ENCODE measurements around the gene RBM28.

The RBM28 gene

DNA sequence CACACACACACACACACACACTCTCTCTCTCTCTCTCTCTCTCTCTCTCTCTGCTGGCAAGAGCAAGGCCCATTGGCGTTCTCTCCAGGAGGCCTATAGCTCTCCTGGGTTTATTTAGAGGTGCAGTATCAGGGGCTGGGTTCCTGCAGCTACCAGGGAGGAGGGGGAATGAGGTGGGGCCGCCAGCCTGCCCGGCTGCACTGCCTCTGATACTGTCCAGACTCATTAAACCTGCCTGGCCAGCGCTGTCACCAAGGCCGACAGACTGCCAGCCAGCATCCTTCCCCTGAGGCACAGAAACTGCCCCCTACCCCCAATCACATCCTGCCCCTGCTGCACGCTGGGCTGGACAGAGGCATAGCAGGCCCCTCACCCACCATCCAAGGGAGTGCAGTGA, 13.5 kb upstream of the RBM28 start:
- no peaks in the 10 kb centered on the region for H3K9me3 ChIP-seq (ENCODE audit: control insufficient read depth, insufficient read depth, low read length)
- no peak overlapping the region for H3K27ac ChIP-seq (ENCODE audit: low read depth, low read length)
- no peaks in the 10 kb centered on the region for H3K36me3 ChIP-seq (ENCODE audit: control insufficient read depth, insufficient read depth, low read length)
- H3K27me3 ChIP-seq (ENCODE audit: control insufficient read depth, insufficient read depth, low read length) = peaks cover 81% of the 10 kb centered on the region
- no peak overlapping the region for H3K4me3 ChIP-seq (ENCODE audit: low read depth, low read length)
- no peak overlapping the region for H3K9ac ChIP-seq (ENCODE audit: low read depth, low read length)
- H3K4me1 ChIP-seq (ENCODE audit: control insufficient read depth, insufficient read depth, low read length) = peaks cover 9% of the 10 kb centered on the region; the same call in 1 of the 2 replicates

DNA sequence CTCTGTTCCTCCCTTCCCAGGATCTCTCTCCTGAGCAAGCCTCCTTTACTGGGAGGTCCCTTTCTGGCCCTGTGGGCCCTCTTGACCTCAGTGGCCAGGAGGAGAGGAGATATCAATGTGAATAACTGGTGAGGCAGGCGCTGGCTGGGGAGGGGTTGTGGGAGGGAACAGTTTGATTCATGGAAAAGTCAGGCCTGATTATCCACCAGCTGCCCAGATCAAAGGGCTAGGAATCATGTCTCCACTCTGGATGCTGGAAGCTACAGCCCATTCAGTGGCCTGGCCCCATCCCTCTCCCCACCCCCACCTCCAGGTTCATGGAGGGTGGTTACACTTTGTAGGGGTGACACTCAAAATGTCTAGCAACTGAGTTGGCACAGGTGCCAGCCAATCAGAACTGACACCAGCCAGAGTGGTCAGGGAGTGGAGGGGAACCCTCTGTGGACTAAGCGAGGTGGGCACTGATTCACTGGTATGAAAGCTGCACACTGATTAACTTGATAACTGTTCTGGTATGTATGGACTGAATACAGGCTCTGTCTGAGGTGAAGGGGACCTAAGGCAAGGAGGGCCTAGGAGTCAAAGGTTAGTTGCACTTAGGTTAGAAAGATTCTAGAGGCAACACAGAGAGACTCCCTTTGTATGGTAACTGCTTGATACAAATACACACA, 13.0 kb upstream of the RBM28 start:
- no peaks in the 10 kb centered on the region for H3K9me3 ChIP-seq (ENCODE audit: control insufficient read depth, insufficient read depth, low read length)
- no peak overlapping the region for H3K9ac ChIP-seq (ENCODE audit: low read depth, low read length)
- no peaks in the 10 kb centered on the region for H3K36me3 ChIP-seq (ENCODE audit: control insufficient read depth, insufficient read depth, low read length)
- no peak overlapping the region for H3K27ac ChIP-seq (ENCODE audit: low read depth, low read length)
- H3K27me3 ChIP-seq (ENCODE audit: control insufficient read depth, insufficient read depth, low read length) = peaks cover 81% of the 10 kb centered on the region
- H3K4me3 ChIP-seq (ENCODE audit: low read depth, low read length) = no peak overlapping the region
- H3K4me1 ChIP-seq (ENCODE audit: control insufficient read depth, insufficient read depth, low read length) = peaks cover 4% of the 10 kb centered on the region; the same call in 1 of the 2 replicates

DNA sequence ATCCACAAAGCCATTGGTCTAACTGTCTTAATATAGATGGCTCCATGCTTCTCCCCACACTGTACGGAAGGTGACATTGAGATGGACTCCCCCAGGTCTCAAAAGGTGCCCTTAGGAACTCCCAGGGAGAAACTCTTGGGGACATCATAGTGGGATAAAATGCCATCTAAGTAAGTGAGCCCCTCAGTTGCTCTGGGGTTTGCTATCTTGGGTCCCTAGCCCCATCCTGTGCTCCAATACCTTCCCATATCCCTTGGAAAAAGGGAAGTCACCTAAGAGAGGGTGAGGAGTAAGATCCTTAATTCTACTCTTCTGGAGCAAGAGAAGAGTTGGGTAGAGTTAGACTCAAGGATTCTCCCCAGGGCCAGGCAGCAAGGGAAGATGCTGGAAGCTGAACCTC, 9.9 kb upstream of the RBM28 start:
- Histone ChIP-seq H3K9me3 (ENCODE audit: control insufficient read depth, insufficient read depth, low read length) (no peaks in the 10 kb centered on the region), H3K27me3 (ENCODE audit: control insufficient read depth, insufficient read depth, low read length) (peaks cover 81% of the 10 kb centered on the region), H3K27ac (ENCODE audit: low read depth, low read length) (no peak overlapping the region), H3K4me1 (ENCODE audit: control insufficient read depth, insufficient read depth, low read length) (no peaks in the 10 kb centered on the region), H3K4me3 (ENCODE audit: low read depth, low read length) (no peak overlapping the region), H3K9ac (ENCODE audit: low read depth, low read length) (no peak overlapping the region), H3K36me3 (ENCODE audit: control insufficient read depth, insufficient read depth, low read length) (no peaks in the 10 kb centered on the region)

DNA sequence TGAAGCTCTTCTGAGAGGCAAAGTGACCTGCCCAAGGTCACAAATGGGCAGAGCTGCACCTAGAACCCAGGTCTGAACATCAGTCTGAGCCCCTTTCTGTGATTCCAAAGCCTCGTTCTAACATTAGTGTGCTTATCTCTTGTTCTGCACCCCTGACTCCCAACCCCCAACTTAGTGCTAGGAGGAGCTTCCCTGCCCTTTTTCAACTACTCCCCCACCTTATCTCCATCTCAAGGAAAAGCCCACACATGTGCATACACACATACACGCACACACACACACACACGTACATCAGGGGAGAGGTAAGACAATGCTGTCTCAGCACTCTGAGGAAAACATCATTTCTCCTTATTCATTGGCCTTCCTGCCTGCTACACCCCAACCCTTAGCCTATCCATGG, 9.5 kb upstream of the RBM28 start:
- Histone ChIP-seq H3K9ac (ENCODE audit: low read depth, low read length) (no peak overlapping the region), H3K9me3 (ENCODE audit: control insufficient read depth, insufficient read depth, low read length) (no peaks in the 10 kb centered on the region), H3K27ac (ENCODE audit: low read depth, low read length) (no peak overlapping the region), H3K27me3 (ENCODE audit: control insufficient read depth, insufficient read depth, low read length) (peaks cover 81% of the 10 kb centered on the region), H3K4me3 (ENCODE audit: low read depth, low read length) (no peak overlapping the region), H3K36me3 (ENCODE audit: control insufficient read depth, insufficient read depth, low read length) (no peaks in the 10 kb centered on the region), H3K4me1 (ENCODE audit: control insufficient read depth, insufficient read depth, low read length) (no peaks in the 10 kb centered on the region)

DNA sequence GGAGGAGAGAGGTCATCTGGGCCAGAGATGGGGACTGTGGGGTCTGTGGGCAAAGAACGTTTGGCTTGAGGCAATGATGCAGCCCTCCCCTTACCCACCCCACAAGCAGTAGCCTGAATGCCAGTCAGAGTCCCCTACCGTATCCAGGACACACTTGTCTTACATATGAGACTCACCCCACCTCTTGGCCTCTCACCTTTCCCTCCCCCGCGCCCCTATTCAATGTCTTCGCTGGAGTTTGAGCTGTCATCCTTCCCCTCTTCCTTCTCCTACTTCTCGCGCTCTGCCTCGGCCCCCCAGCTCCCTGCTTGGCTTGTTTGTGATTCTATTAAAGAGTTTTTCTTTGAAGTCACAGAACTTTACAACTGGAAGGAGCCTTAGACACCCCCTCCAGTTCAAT, 8.9 kb upstream of the RBM28 start:
- H3K27me3 ChIP-seq (ENCODE audit: control insufficient read depth, insufficient read depth, low read length) = peaks cover 81% of the 10 kb centered on the region
- H3K9me3 ChIP-seq (ENCODE audit: control insufficient read depth, insufficient read depth, low read length) = no peaks in the 10 kb centered on the region
- H3K9ac ChIP-seq (ENCODE audit: low read depth, low read length) = no peak overlapping the region
- H3K4me1 ChIP-seq (ENCODE audit: control insufficient read depth, insufficient read depth, low read length) = no peaks in the 10 kb centered on the region
- H3K36me3 ChIP-seq (ENCODE audit: control insufficient read depth, insufficient read depth, low read length) = no peaks in the 10 kb centered on the region
- H3K4me3 ChIP-seq (ENCODE audit: low read depth, low read length) = no peak overlapping the region
- no peak overlapping the region for H3K27ac ChIP-seq (ENCODE audit: low read depth, low read length)

DNA sequence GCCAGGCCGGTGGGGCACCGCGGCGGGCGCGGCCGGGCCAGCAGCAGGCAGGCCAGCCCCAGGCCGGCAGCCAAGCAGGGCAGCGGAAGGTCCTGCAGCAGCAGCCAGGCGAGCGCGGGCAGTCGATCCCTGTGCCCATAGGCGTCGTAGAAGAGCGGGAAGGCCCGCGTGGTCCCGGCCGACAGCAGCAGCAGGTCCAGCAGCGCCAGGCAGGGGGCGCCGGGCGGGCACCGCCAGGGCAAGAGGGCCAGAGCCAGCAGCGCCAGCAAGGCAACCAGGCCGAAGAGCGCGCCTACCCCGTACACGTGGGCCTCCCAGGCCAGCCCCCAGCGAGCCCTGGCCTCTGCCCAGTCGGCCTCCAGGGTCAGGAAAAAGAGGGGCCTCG, 8.4 kb upstream of the RBM28 start:
- H3K4me1 ChIP-seq (ENCODE audit: control insufficient read depth, insufficient read depth, low read length) = no peaks in the 10 kb centered on the region
- H3K4me3 ChIP-seq (ENCODE audit: low read depth, low read length) = no peak overlapping the region
- H3K36me3 ChIP-seq (ENCODE audit: control insufficient read depth, insufficient read depth, low read length) = no peaks in the 10 kb centered on the region
- H3K27ac ChIP-seq (ENCODE audit: low read depth, low read length) = no peak overlapping the region
- H3K9ac ChIP-seq (ENCODE audit: low read depth, low read length) = no peak overlapping the region
- H3K27me3 ChIP-seq (ENCODE audit: control insufficient read depth, insufficient read depth, low read length) = peaks cover 80% of the 10 kb centered on the region
- H3K9me3 ChIP-seq (ENCODE audit: control insufficient read depth, insufficient read depth, low read length) = no peaks in the 10 kb centered on the region

DNA sequence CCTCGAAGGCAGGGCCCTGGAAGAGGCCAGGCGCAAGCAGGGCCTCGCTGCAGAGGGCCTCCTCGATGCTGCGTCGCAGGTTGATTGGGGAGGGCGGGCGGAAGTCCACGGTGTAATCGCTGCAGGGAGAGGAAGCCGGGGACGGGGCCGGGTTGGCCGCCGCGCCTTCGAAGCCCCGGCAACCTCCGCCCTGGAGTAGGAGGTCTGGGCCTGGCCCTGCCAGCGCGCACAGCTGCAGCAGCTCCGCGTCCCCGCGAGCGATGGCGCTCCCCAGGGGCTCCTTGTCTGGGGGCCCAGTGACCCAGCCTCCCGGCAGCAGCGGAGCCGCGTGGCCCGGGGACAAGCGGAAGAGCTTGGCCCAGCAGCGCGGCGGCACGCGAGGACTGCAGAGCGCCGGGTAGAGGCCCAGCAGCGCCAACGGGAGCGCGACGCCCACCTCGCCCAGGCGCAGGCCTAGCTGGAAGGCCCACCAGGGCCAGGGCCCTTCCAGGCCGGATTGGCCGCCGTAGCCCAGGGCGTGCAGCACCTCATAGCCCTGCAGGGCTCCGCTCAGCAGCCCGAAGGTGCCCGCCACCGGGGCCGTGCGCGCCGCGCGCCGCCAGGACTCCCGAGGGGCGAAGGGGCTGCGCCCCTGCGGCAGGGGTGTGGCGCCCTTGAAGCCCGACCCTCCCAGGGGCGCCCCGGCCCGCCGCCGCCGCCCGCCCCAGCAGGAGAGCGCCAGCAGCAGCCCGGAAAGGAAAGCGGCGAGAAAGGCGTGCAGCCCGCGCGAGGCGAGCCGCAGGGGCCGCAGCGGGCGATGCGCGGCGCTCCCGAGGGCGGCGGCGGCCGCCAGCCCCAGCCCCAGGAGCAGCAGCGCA, 7.8 kb upstream of the RBM28 start:
- H3K36me3 ChIP-seq (ENCODE audit: control insufficient read depth, insufficient read depth, low read length) = no peaks in the 10 kb centered on the region
- peaks cover 80% of the 10 kb centered on the region for H3K27me3 ChIP-seq (ENCODE audit: control insufficient read depth, insufficient read depth, low read length)
- no peak overlapping the region for H3K9ac ChIP-seq (ENCODE audit: low read depth, low read length)
- no peak overlapping the region for H3K4me3 ChIP-seq (ENCODE audit: low read depth, low read length)
- no peak overlapping the region for H3K27ac ChIP-seq (ENCODE audit: low read depth, low read length)
- H3K4me1 ChIP-seq (ENCODE audit: control insufficient read depth, insufficient read depth, low read length) = no peaks in the 10 kb centered on the region
- no peaks in the 10 kb centered on the region for H3K9me3 ChIP-seq (ENCODE audit: control insufficient read depth, insufficient read depth, low read length)

DNA sequence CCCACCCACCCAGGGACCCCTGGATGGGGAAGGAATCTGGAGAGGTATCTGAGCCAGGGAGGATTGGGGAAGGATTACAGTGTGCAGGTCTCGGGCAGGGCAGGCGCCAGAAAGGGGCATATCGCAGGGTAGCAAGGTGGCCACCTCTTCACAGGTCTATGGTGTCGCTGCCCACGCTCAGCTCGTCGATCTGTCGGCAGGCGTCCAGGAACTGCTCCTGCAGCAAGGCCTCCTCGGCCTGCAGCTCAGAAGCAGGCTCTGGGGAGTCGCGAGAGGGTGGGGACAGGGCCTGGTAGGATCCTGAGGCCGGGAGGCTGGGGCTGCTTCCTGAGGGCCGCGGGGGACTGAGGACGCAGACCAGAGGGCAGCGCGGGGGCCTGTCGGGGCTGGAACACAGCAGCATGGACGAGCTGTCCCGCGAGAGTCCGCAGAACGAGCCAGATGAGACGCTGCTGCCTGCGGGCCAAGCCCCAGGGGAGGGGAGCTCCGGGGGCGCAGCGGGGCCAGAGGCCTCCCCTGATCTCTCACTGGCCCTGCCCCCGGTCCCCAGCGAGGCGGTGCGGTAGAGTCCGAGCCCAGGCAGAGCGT, 7.1 kb upstream of the RBM28 start:
- no peak overlapping the region for H3K9ac ChIP-seq (ENCODE audit: low read depth, low read length)
- H3K27me3 ChIP-seq (ENCODE audit: control insufficient read depth, insufficient read depth, low read length) = peaks cover 80% of the 10 kb centered on the region
- H3K36me3 ChIP-seq (ENCODE audit: control insufficient read depth, insufficient read depth, low read length) = no peaks in the 10 kb centered on the region
- no peaks in the 10 kb centered on the region for H3K4me1 ChIP-seq (ENCODE audit: control insufficient read depth, insufficient read depth, low read length)
- no peaks in the 10 kb centered on the region for H3K9me3 ChIP-seq (ENCODE audit: control insufficient read depth, insufficient read depth, low read length)
- no peak overlapping the region for H3K4me3 ChIP-seq (ENCODE audit: low read depth, low read length)
- no peak overlapping the region for H3K27ac ChIP-seq (ENCODE audit: low read depth, low read length)

DNA sequence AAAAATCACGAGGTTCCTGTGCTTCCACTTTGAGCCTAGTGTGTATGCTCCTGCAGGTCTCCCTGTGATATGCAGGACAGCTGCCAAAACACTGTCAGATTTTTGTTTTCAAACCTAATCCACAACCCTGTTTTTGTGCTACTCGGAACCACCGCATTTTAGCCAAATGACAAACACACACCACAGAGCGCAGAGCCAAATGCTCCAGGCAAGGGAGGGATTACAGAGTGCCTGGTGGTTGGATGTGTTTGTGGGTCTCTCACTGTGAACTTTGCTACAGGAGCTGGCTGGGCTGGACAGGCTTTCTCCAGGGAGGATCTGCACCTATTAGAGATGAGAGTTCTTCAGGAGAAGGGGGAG, 5.7 kb upstream of the RBM28 start:
- peaks cover 69% of the 10 kb centered on the region for H3K27me3 ChIP-seq (ENCODE audit: control insufficient read depth, insufficient read depth, low read length)
- no peak overlapping the region for H3K27ac ChIP-seq (ENCODE audit: low read depth, low read length)
- H3K9me3 ChIP-seq (ENCODE audit: control insufficient read depth, insufficient read depth, low read length) = no peaks in the 10 kb centered on the region
- H3K4me1 ChIP-seq (ENCODE audit: control insufficient read depth, insufficient read depth, low read length) = no peaks in the 10 kb centered on the region
- H3K36me3 ChIP-seq (ENCODE audit: control insufficient read depth, insufficient read depth, low read length) = no peaks in the 10 kb centered on the region
- no peak overlapping the region for H3K4me3 ChIP-seq (ENCODE audit: low read depth, low read length)
- H3K9ac ChIP-seq (ENCODE audit: low read depth, low read length) = no peak overlapping the region

DNA sequence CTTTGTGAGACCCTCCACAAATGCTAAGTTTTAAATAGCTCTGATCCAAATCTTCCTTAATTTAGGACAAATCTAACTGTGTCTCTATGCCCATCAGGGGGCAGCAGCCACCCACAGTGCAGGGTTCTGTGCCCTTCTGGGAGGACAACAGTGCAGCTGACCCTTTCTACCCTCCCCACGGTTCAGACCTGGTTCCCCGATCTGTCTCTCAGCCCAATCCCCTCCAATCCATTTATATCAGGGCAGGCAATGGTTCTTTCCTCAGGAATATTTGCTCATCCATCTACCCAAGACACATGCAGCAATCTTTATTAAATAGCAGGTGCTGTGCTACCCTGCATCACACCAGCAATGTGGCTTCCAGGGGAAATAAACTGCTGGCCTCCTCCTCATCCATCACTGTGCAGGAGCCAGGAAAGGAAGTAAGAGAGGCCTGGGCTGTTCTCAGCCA, 4.0 kb upstream of the RBM28 start:
- no peaks in the 10 kb centered on the region for H3K9me3 ChIP-seq (ENCODE audit: control insufficient read depth, insufficient read depth, low read length)
- H3K36me3 ChIP-seq (ENCODE audit: control insufficient read depth, insufficient read depth, low read length) = no peaks in the 10 kb centered on the region
- H3K4me3 ChIP-seq (ENCODE audit: low read depth, low read length) = no peak overlapping the region
- peaks cover 52% of the 10 kb centered on the region for H3K27me3 ChIP-seq (ENCODE audit: control insufficient read depth, insufficient read depth, low read length)
- H3K27ac ChIP-seq (ENCODE audit: low read depth, low read length) = no peak overlapping the region
- peaks cover 2% of the 10 kb centered on the region; the same call in 1 of the 2 replicates for H3K4me1 ChIP-seq (ENCODE audit: control insufficient read depth, insufficient read depth, low read length)
- no peak overlapping the region for H3K9ac ChIP-seq (ENCODE audit: low read depth, low read length)

DNA sequence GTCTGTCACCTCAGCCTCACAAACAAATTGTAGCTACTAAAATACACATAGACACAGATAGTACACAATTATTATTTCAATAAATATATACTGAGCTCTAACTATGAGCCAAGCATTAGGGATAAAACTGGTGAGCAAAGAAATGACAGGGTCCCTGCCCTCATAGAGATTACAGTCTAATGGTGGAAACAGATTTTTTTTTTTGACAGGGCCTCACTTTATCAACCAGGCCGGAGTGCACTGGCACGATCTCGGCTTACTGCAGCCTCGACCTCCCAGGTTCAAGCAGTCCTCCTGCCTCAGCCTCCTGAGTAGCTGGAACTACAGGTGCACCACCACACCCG, 695 bp upstream of the RBM28 start:
- H3K9ac ChIP-seq (ENCODE audit: low read depth, low read length) = no peak overlapping the region

More for the DNA sequence above, 695 bp upstream of the RBM28 start:
- H3K36me3 ChIP-seq (ENCODE audit: control insufficient read depth, insufficient read depth, low read length) = peaks cover 19% of the 10 kb centered on the region; the same call in 1 of the 2 replicates
- H3K4me3 ChIP-seq (ENCODE audit: low read depth, low read length) = no peak overlapping the region; the same call in 1 of the 2 replicates
- H3K4me1 ChIP-seq (ENCODE audit: control insufficient read depth, insufficient read depth, low read length) = peaks cover 6% of the 10 kb centered on the region
- no peaks in the 10 kb centered on the region for H3K9me3 ChIP-seq (ENCODE audit: control insufficient read depth, insufficient read depth, low read length)
- H3K27ac ChIP-seq (ENCODE audit: low read depth, low read length) = no peak overlapping the region
- H3K27me3 ChIP-seq (ENCODE audit: control insufficient read depth, insufficient read depth, low read length) = peaks cover 20% of the 10 kb centered on the region
